ENCODE data around the gene TBXAS1.

GRCh38 chr7:139999516-139999915 lies 170.5 kb downstream of the TBXAS1 start:
- no peak for TF ChIP-seq MYC (IDR thresholded peaks at IDR 0.05; ENCODE audit: low read depth, low read length)
- no peak for TF ChIP-seq CTCF (IDR thresholded peaks at IDR 0.05; ENCODE audit: extremely low read depth in 1 of 2, insufficient read depth in 1 of 2, low read depth in 1 of 2, low read length in 2 of 2)
- no peak for TF ChIP-seq EZH2 (IDR thresholded peaks at IDR 0.05; ENCODE audit: borderline replicate concordance, low read depth, low read length, severe bottlenecking)
- no peak for TF ChIP-seq POLR2A (IDR thresholded peaks at IDR 0.05; ENCODE audit: low read depth, low read length)
